GM21367 (cell line): ENCODE measurements around the gene GLDC.
"Not testable (repeated sequence)": the region's sequence is repeated elsewhere in the genome, so short reads cannot be mapped to it uniquely, and the experiment has no call there.

Experiments
- ATAC-seq: cut with Tn5 transposase; IDR thresholded peaks from one replicate; pipeline ENCODE4 v1.9.1; 2021; ENCODE audit not compliant: unreplicated experiment

Gene GLDC

DNA sequence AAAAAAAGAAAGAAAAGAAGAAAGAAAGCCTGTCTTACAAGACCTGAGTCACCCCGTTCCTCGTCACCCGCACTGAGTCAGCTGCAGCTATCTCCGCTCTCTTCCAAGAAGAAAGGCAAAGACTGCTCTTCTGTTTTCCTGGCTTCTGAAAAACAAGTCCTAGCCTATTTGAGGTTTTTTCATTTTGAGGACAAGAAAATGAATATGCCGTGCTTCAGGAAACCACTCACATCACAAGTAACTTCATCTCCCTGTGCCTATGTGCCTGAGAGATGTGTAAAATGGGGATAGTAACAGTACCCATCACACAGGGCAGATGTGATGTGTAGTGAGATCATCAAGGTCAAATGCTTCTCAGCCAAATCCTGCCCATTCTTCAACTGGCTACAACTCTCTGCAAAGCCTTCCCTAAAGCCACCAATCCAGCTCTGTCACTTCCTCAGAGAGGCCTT lies 78.4 kb downstream of the GLDC start:
- ATAC-seq = no peak

DNA sequence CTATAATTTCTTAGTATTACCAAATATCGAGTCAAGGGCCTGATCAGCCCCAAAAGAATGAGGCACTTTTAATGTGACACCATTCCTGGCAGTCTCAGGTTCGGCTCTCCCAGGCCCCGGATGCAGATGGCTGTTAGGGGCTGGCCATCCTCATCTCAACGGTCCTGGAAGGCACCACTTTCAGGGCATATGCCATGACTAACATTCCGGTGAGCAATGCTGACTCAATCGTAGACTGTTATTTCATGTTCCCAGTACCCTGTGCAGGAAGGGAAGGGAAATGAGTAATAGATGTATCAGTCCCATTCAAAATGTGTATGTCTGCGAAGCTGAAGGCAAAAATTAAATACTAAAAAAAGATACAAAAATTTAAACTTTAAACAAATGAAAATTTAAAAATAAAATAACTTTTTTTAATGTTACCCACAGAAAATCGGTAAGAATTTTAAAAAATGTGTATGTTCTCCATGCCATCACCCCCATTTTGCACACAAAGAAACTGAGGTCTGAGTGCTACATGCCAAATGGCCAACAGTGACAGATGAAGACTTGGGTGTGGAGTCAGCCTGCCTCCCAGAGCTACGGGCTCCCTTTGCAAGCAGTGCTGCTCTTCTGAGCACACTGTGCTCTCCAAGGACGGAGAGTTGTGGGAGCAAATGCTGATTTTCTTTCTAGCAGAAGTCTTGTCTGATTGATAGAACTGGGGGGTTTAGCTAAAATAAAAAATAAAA lies 79.0 kb downstream of the GLDC start:
- no peak for ATAC-seq

GRCh38 chr9:6565312-6565711 lies 80.2 kb downstream of the GLDC start:
- no peak for ATAC-seq

DNA sequence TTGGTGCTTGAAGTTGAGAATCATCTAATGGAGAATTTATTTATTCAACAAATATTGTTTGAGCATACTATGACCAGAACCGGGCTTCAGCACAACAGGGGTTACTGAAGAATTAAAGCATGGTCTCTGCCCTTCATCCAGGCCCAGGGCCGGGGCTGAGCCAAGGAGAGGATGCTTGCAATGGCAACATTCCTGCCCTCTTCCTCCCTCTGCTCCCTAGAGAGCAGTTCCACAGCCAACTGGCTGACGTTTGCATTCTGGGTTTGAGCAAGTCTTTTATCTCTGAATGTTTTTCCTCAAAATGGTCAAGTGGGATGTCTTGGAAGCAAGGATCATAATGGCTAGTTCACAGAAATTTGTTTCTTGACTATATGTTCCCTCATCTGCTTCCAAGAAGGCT lies 80.7 kb downstream of the GLDC start:
- ATAC-seq = no peak

GRCh38 chr9:6564360-6564759 lies 81.2 kb downstream of the GLDC start:
- no peak for ATAC-seq

- ATAC-seq = no peak
Observed at GRCh38 chr9:6562871-6563430, 82.6 kb downstream of the GLDC start.

GRCh38 chr9:6562201-6562600 lies 83.3 kb downstream of the GLDC start:
- no peak for ATAC-seq

GRCh38 chr9:6557883-6558616 lies 87.5 kb downstream of the GLDC start:
- no peak for ATAC-seq

DNA sequence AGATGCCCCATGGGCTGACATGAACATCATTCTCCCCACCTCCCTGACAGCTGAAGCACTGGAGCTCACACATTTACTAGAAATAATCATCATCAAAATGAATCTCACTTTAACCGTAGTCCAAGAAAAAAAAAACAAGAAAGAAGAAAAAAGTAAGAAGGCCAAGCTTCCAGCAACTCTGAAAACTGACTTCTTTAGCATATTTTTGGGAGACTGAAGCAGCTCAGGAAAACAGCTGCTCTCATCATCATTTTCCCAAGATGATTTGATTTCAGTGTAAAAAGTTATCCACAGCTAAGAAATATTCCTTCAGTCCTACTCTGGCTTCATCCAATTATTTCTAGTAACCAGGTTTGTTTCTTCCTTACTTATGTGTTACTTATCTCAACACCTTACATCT lies 91.7 kb downstream of the GLDC start:
- ATAC-seq = no peak

DNA sequence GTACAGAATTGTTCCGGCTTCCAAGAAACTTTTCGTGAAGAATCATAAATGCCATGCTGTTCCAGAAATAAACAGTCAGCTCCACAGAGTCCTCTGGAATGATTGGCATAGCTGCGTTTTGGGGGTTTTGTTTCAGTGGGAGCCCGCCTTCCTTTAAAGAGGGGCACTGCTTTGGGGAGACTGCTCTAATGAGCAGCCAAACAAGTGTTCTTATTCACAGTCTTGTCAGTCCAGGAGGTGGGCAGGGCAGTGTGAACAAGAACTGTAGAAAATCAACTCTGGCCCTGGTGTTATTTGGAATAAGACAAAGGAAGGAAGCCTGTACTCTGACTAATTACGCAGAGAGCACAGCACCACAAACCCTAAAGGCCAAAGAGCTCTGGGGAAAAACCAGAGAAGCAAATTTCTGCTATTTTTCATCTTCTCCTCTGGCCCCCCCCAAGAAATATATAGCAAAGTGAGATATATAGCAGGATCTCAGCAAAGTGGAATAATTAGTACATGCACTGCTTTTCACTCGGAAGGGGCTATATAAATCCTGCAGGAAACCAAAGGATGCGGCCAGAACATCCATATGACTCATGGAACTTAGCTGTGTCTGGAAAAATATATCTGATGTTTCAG lies 92.9 kb downstream of the GLDC start:
- ATAC-seq = no peak

GRCh38 chr9:6552033-6552432 lies 93.5 kb downstream of the GLDC start:
- no peak for ATAC-seq

DNA sequence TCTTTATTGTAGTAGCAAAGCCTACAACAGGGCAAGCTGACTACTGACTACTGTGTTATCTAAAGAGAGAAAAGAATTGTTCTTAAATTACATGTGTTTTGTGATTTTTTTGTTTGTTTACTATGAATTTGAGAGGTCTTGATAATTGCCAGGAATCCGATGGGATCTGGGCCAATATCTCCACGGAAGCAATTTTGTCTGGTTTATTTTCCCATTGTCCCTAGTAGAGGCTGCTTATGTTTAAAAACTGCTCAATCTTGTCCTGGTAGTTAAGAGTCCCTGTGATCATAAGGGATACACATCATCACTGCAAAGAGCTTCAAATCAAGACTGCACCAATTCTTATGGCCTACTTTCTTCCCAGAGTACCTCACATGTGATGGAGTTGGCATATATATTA lies 94.4 kb downstream of the GLDC start:
- no peak for ATAC-seq

- ATAC-seq = no peak
Observed at GRCh38 chr9:6549106-6549800, 96.3 kb downstream of the GLDC start.

DNA sequence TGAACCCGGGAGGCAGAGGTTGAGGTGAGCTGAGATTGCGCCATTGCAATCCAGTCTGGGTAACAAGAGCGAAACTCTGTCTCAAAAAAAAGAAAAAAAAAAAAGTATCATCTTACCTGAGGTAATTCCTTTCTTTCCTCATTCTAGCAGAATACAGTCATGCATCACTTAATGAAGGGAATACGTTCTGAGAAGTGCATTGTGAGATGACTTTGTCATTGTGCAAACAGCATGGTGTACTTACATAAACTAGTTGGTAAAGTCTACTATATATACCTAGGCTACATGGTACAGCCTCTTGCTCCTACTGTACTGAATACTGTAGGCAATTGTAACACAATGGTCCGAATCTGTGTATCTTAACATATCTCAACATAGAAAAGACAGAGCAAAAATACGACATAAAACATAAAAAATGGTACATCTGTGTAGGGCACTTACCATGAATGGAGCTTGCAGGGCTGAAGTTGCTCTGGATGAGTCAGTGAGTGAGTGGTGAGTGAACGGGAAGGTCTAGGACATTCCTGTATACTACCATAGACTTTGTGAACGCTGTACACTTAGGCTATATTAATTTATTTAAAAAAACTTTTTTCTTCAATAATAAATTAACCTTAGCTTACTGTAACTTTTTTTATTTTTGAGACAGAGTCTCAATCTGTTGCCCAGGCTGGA lies 100.4 kb downstream of the GLDC start:
- ATAC-seq = no peak

DNA sequence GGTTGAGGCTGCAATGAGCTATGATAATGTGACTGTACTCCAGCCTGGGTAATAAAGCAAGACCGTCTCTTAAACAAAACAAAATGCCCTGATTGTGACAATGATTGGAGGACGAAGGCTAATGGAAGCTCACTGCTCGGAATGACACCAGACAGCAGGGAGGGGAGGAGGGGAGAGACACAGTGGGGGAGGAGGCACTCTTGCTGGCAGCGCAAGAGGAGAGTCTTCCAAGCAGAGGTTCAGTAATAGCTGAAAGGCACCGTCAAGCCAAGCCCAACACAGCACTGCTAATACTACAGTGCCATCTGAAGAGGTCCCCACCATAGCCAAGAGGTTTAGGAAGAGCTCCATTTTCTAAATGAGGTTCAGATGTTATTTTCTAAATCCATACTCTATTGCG lies 102.3 kb downstream of the GLDC start:
- no peak for ATAC-seq

- not testable (repeated sequence) for ATAC-seq
Observed at GRCh38 chr9:6542617-6543016, 102.9 kb downstream of the GLDC start.

DNA sequence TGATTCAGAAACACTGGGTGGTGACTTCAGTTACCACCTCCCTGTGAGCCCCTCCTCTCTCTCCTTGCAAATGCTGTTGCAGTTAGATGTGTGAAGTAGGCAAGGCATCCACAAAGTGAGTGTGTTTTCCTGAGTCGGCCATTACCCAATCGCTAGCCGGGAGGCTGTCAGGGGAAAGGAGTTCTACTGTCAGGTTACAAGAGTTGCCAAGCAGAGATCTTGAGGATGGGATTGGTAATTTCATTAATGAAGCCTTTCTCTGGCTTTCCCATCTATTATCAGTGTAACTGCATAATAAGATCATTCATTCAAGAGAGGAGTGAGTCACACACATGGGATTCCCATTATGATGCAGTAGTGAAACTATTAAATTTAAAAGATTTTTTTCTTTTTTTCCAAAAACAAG lies 106.9 kb downstream of the GLDC start:
- ATAC-seq = no peak

- no peak for ATAC-seq
Observed at GRCh38 chr9:6535594-6535993, 109.9 kb downstream of the GLDC start.

GRCh38 chr9:6525326-6526045 lies 120.0 kb downstream of the GLDC start:
- no peak for ATAC-seq

GRCh38 chr9:6522263-6522662 lies 123.3 kb downstream of the GLDC start:
- ATAC-seq = no peak
